Lower leg skin (tissue), 4 donors: ENCODE measurements around the gene ATR. TPM values are rescaled to one million over a fixed set of nuclear protein-coding genes. Genes with fewer than 3 reads are reported as not detected.

Source experiments
- DNase-seq, 2 donors: peaks; one replicate each; pipeline ENCODE4 v3.0.0-alpha.2; 2019; ENCODE audit warnings: low spot score in 2 of 2
- H3K4me3 ChIP-seq: fragments of 200-600 bp; sonication (generic); 2 replicates; pipeline ENCODE4 v1.5.1; 2017; ENCODE audit warnings: mild to moderate bottlenecking, low read depth; ENCODE audit not compliant: poor library complexity, severe bottlenecking
- CTCF ChIP-seq, 3 donors: fragments of 450-650 bp; IDR thresholded peaks; one replicate each; pipeline ENCODE4 v1.5.1; 2016; ENCODE audit warnings: antibody characterized with exemption in 3 of 3, mild to moderate bottlenecking in 3 of 3, moderate library complexity in 2 of 3
- POLR2A ChIP-seq, 2 donors: fragments of 450-650 bp; IDR thresholded peaks; one replicate each; pipeline ENCODE4 v1.6.1; 2016 to 2017; ENCODE audit warnings: antibody characterized with exemption in 2 of 2, mild to moderate bottlenecking in 1 of 2, moderate library complexity in 1 of 2
- WGBS, 2 donors: methylation state at CpG; one replicate each; pipeline ENCODE4 v1.1.5; 2018; 5-methylcytosine and 5-hydroxymethylcytosine counted together
- intact Hi-C: fragments of 100-400 bp; cut with DNase I; formaldehyde crosslinking; loops from one replicate; pipeline ENCODE4 v1.15.0; 2023; ENCODE audit warnings: low total_unique reads
- total RNA-seq, 4 donors: library from RNA; depleted of rRNA; stranded (reverse); fragments of >200 nt; gene quantifications; one replicate each; pipeline ENCODE4 v1.1.0, GENCODE V29; 2016

Gene ATR
- total RNA-seq, 4 donors from 2014 or later: 12.9 to 24.4 (median 18.6) TPM

- WGBS, 2 donors: 97 to 100% methylated on average over 3 of the region's 3 CpGs
- H3K4me3 ChIP-seq: no peak overlapping the region
- no peak for TF ChIP-seq POLR2A (IDR thresholded peaks at IDR 0.05)
- no peak for TF ChIP-seq CTCF (IDR thresholded peaks at IDR 0.05)
- no peak for DNase-seq
- intact Hi-C loops: no loop called here
Observed at GRCh38 chr3:142495103-142495502, 83.4 kb downstream of the ATR start.

- no peak for DNase-seq
- WGBS, 2 donors: 98% methylated on average over 2 of the region's 2 CpGs
- no peak overlapping the region for H3K4me3 ChIP-seq
- intact Hi-C loops: no loop called here
- no peak for TF ChIP-seq CTCF (IDR thresholded peaks at IDR 0.05)
- no peak for TF ChIP-seq POLR2A (IDR thresholded peaks at IDR 0.05)
Observed at GRCh38 chr3:142492184-142492583, 86.3 kb downstream of the ATR start.

- intact Hi-C loops: no loop called here
- TF ChIP-seq POLR2A (IDR thresholded peaks at IDR 0.05) (no peak), CTCF (IDR thresholded peaks at IDR 0.05) (no peak)
- H3K4me3 ChIP-seq: no peak overlapping the region
- no peak for DNase-seq
- WGBS, 2 donors: 95 to 99% methylated on average over 5 of the region's 5 CpGs
Observed at GRCh38 chr3:142489572-142490323, 88.8 kb downstream of the ATR start.

- no peak for DNase-seq
- H3K4me3 ChIP-seq: no peak overlapping the region
- WGBS, 2 donors: 95 to 97% methylated on average over 4 of the region's 4 CpGs
- intact Hi-C loops: no loop called here
- no peak for TF ChIP-seq CTCF (IDR thresholded peaks at IDR 0.05)
- TF ChIP-seq POLR2A (IDR thresholded peaks at IDR 0.05): no peak
Observed at GRCh38 chr3:142484912-142485435, 93.6 kb downstream of the ATR start.

GRCh38 chr3:142481196-142481595 lies 97.3 kb downstream of the ATR start:
- no peak overlapping the region for H3K4me3 ChIP-seq
- no peak for DNase-seq
- TF ChIP-seq POLR2A (IDR thresholded peaks at IDR 0.05) (no peak), CTCF (IDR thresholded peaks at IDR 0.05) (no peak)
- intact Hi-C loops: no loop called here
- 100% methylated on average over 2 of the region's 2 CpGs for WGBS, 2 donors
